T-helper 1 cell treated with Interleukin-12 subunit alpha and Interleukin-12 subunit beta and Interleukin-4 antibody, amounts not matched to agents 30 ng/mL and 1 ng/mL, for 36 hours (primary cell): ENCODE measurements around the gene KRTAP10-10. TPM values are rescaled to one million over a fixed set of nuclear protein-coding genes. Genes with fewer than 3 reads are reported as not detected.
"Not testable (repeated sequence)": the region's sequence is repeated elsewhere in the genome, so short reads cannot be mapped to it uniquely, and the experiment has no call there.

Experiments
- intact Hi-C: fragments of 100-400 bp; cut with micrococcal nuclease; formaldehyde crosslinking; loops from one replicate; pipeline ENCODE4 v1.15.1; 2024
- total RNA-seq: library from RNA; stranded (reverse); gene quantifications from 2 replicates; pipeline ENCODE4 v1.2.3, GENCODE V29; 2022

Gene KRTAP10-10
- total RNA-seq, 1 donor from 2014 or later: not detected

- intact Hi-C loops: no loop called here
Measured at GRCh38 chr21:44626262-44626661, 10.9 kb upstream of the KRTAP10-10 start.

- intact Hi-C loops: no loop called here
Measured at GRCh38 chr21:44626673-44627143, 10.4 kb upstream of the KRTAP10-10 start, which contains the start of gene KRTAP10-9. Gene KRTAP10-9, plus strand, starts transcription at chr21:44627093. Its CDS starts 79 bp downstream, at chr21:44627172.

- intact Hi-C loops: not testable (repeated sequence)
Measured at GRCh38 chr21:44627181-44627822, 9.9 kb upstream of the KRTAP10-10 start.

- intact Hi-C loops: not testable (repeated sequence)
Measured at GRCh38 chr21:44627831-44628233, 9.3 kb upstream of the KRTAP10-10 start.

GRCh38 chr21:44628707-44629391, 8.3 kb upstream of the KRTAP10-10 start:
- intact Hi-C loops: no loop called here

GRCh38 chr21:44630440-44630839, 6.7 kb upstream of the KRTAP10-10 start:
- intact Hi-C loops: no loop called here

GRCh38 chr21:44632067-44632466, 5.1 kb upstream of the KRTAP10-10 start:
- intact Hi-C loops: no loop called here

GRCh38 chr21:44636209-44637017, 743 bp upstream of the KRTAP10-10 start:
- intact Hi-C loops: no loop called here

- intact Hi-C loops: not testable (repeated sequence)
Measured at GRCh38 chr21:44637851-44638348, 744 bp downstream of the KRTAP10-10 start.

- intact Hi-C loops: not testable (repeated sequence)
Measured at GRCh38 chr21:44638506-44639330, 1.6 kb downstream of the KRTAP10-10 start.

GRCh38 chr21:44639331-44639655, 2.1 kb downstream of the KRTAP10-10 start:
- intact Hi-C loops: no loop called here

GRCh38 chr21:44640761-44641160, 3.6 kb downstream of the KRTAP10-10 start:
- intact Hi-C loops: no loop called here

- intact Hi-C loops: loop anchor here (2.0 kb wide), 1 partner anchor 15 kb away; no protein-coding TSS in a partner anchor
Measured at GRCh38 chr21:44643741-44644310, 6.7 kb downstream of the KRTAP10-10 start.

GRCh38 chr21:44644878-44645277, 7.7 kb downstream of the KRTAP10-10 start:
- intact Hi-C loops: loop anchor here (2.0 kb wide), 1 partner anchor 14 kb away; no protein-coding TSS in a partner anchor

- intact Hi-C loops: not testable (repeated sequence)
Measured at GRCh38 chr21:44646366-44647221, 9.4 kb downstream of the KRTAP10-10 start, which contains the start of gene KRTAP10-11. Gene KRTAP10-11, plus strand, starts transcription at chr21:44646414. Its CDS starts 45 bp downstream, at chr21:44646459.

- intact Hi-C loops: no loop called here
Measured at GRCh38 chr21:44647222-44647552, 10.0 kb downstream of the KRTAP10-10 start.

GRCh38 chr21:44648557-44649311, 11.6 kb downstream of the KRTAP10-10 start:
- intact Hi-C loops: no loop called here

GRCh38 chr21:44649521-44650100, 12.5 kb downstream of the KRTAP10-10 start:
- intact Hi-C loops: loop anchor here (10.0 kb wide), 1 partner anchor 155 kb away; the partner anchor contains the start of gene UBE2G2
